SK-N-SH treated with all-trans-retinoic acid at 6 μM for 48 hours (cell line): ENCODE measurements around the gene POLR3G.

Experiments
- ATAC-seq: fragments of 200-7000 bp; cut with Tn5 transposase; 3 replicates; pipeline ENCODE4 v1.9.1; 2020; ENCODE audit warnings: mild to moderate bottlenecking, moderate library complexity
- ARNTL ChIP-seq: fragments of 450-650 bp; formaldehyde crosslinking; IDR thresholded peaks from 2 replicates; pipeline ENCODE4 v1.5.0; 2020; ENCODE audit warnings: low read depth, mild to moderate bottlenecking, moderate library complexity, borderline replicate concordance
- BACH2 ChIP-seq: fragments of 250-450 bp; sonication (Bioruptor Pico); IDR thresholded peaks from 2 replicates; pipeline ENCODE4 v1.9.0; 2021; ENCODE audit warnings: mild to moderate bottlenecking, borderline replicate concordance
- CSDC2 ChIP-seq: fragments of 250-450 bp; sonication (Bioruptor Pico); IDR thresholded peaks from 2 replicates; pipeline ENCODE4 v1.5.0; 2020; ENCODE audit warnings: mild to moderate bottlenecking, moderate library complexity
- ESRRG ChIP-seq: fragments of 250-450 bp; sonication (Bioruptor Pico); IDR thresholded peaks from 2 replicates; pipeline ENCODE4 v1.6.1; 2021; ENCODE audit warnings: mild to moderate bottlenecking
- GLIS3 ChIP-seq: fragments of 250-450 bp; sonication (Bioruptor Pico); IDR thresholded peaks from 2 replicates; pipeline ENCODE4 v1.5.0; 2020; ENCODE audit warnings: mild to moderate bottlenecking, moderate library complexity
- ISL1 ChIP-seq: fragments of 250-450 bp; sonication (Bioruptor Pico); IDR thresholded peaks from 2 replicates; pipeline ENCODE4 v2.1.2; 2022; ENCODE audit warnings: mild to moderate bottlenecking, moderate library complexity
- OSR1 ChIP-seq: fragments of 250-450 bp; sonication (Bioruptor Pico); IDR thresholded peaks from 2 replicates; pipeline ENCODE4 v1.8.0; 2022; ENCODE audit warnings: moderate library complexity, mild to moderate bottlenecking, inconsistent platforms
- PATZ1 ChIP-seq: fragments of 250-450 bp; sonication (Bioruptor Pico); IDR thresholded peaks from 2 replicates; pipeline ENCODE4 v1.8.0; 2020; ENCODE audit warnings: mild to moderate bottlenecking, moderate library complexity, borderline replicate concordance
- PPARA ChIP-seq: fragments of 250-450 bp; sonication (Bioruptor Pico); IDR thresholded peaks from 2 replicates; pipeline ENCODE4 v1.5.0; 2020; ENCODE audit warnings: mild to moderate bottlenecking, borderline replicate concordance
- RARB ChIP-seq: fragments of 250-450 bp; sonication (Bioruptor Pico); IDR thresholded peaks from 2 replicates; pipeline ENCODE4 v1.8.0; 2021; ENCODE audit warnings: mild to moderate bottlenecking, moderate library complexity
- ZC3H10 ChIP-seq: fragments of 250-450 bp; sonication (Bioruptor Pico); IDR thresholded peaks from 2 replicates; pipeline ENCODE4 v1.5.1; 2021; ENCODE audit warnings: mild to moderate bottlenecking, moderate library complexity
- ZFP3 ChIP-seq: fragments of 250-450 bp; sonication (Bioruptor Pico); IDR thresholded peaks from 2 replicates; pipeline ENCODE4 v1.5.0; 2020; ENCODE audit warnings: mild to moderate bottlenecking, moderate library complexity
- ZFP30 ChIP-seq: fragments of 450-650 bp; formaldehyde crosslinking; IDR thresholded peaks from 2 replicates; pipeline ENCODE4 v1.5.0; 2022; ENCODE audit warnings: mild to moderate bottlenecking, moderate library complexity
- ZNF565 ChIP-seq: fragments of 450-650 bp; formaldehyde crosslinking; conservative IDR thresholded peaks from 2 replicates; pipeline ENCODE4 v1.5.0; 2020; ENCODE audit warnings: low read depth, mild to moderate bottlenecking, moderate library complexity
- ZNF70 ChIP-seq: fragments of 450-650 bp; formaldehyde crosslinking; IDR thresholded peaks from 2 replicates; pipeline ENCODE4 v1.5.0; 2020; ENCODE audit warnings: mild to moderate bottlenecking, moderate library complexity
- ZNF8 ChIP-seq: fragments of 450-650 bp; formaldehyde crosslinking; IDR thresholded peaks from 2 replicates; pipeline ENCODE4 v1.5.0; 2020; ENCODE audit warnings: mild to moderate bottlenecking, moderate library complexity
- TF ChIP-seq, protein P1 (sequence below): fragments of 250-450 bp; sonication (Bioruptor Pico); IDR thresholded peaks from 2 replicates; pipeline ENCODE4 v1.5.1; 2020; ENCODE audit warnings: low read depth, mild to moderate bottlenecking, moderate library complexity
- TF ChIP-seq, protein P2 (sequence below): fragments of 250-450 bp; sonication (Bioruptor Pico); IDR thresholded peaks from 2 replicates; pipeline ENCODE4 v1.8.0; 2021; ENCODE audit warnings: low read depth, mild to moderate bottlenecking, moderate library complexity, borderline replicate concordance
- TF ChIP-seq, protein P3 (sequence below): fragments of 250-450 bp; sonication (Bioruptor Pico); IDR thresholded peaks from 2 replicates; pipeline ENCODE4 v1.5.0; 2020; ENCODE audit warnings: mild to moderate bottlenecking, moderate library complexity
- TF ChIP-seq, protein P4 (sequence below): fragments of 250-450 bp; sonication (Bioruptor Pico); IDR thresholded peaks from 2 replicates; pipeline ENCODE4 v1.5.1; 2021; ENCODE audit warnings: mild to moderate bottlenecking, moderate library complexity

Gene POLR3G

DNA sequence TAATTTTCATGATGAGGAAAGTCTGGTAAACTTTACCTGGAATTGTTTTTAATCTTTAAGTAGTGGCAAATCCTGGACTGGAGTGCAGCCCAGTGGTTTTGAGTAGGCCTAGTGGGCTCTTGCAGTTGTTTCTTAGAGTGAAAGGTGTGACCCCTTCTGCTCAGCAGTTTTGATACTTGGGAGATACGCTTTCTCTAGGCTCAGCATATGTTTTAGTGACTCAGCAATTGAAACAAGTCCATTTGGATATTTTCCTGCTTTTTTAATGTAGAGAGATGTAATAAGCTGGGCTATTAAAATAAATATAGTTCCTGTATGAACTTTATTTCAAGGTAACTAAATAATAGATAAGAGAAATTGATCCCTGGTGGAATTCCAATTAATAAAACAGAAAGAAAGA is 6.0 kb downstream of the POLR3G start:
- no peak for TF ChIP-seq OSR1 (CRISPR knock-in tag)
- no peak for TF ChIP-seq ZNF70 (CRISPR knock-in tag)
- TF ChIP-seq ZFP30 (CRISPR knock-in tag) = no peak
- TF ChIP-seq, all 23 proteins: peak for 0
- ATAC-seq = no peak

- TF ChIP-seq, protein P1, sequence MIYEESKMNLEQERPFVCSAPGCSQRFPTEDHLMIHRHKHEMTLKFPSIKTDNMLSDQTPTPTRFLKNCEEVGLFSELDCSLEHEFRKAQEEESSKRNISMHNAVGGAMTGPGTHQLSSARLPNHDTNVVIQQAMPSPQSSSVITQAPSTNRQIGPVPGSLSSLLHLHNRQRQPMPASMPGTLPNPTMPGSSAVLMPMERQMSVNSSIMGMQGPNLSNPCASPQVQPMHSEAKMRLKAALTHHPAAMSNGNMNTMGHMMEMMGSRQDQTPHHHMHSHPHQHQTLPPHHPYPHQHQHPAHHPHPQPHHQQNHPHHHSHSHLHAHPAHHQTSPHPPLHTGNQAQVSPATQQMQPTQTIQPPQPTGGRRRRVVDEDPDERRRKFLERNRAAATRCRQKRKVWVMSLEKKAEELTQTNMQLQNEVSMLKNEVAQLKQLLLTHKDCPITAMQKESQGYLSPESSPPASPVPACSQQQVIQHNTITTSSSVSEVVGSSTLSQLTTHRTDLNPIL (CRISPR knock-in tag) = no peak
- no peak for TF ChIP-seq CSDC2
- TF ChIP-seq ZFP3 (CRISPR knock-in tag) = no peak
- TF ChIP-seq ZNF565 (CRISPR knock-in tag) = no peak
- TF ChIP-seq, all 23 proteins: peak for 0
- no peak; the same call in 2 of the 3 replicates for ATAC-seq
These were observed 8.5 kb downstream of the POLR3G start for GRCh38 chr5:90483206-90483605.

DNA sequence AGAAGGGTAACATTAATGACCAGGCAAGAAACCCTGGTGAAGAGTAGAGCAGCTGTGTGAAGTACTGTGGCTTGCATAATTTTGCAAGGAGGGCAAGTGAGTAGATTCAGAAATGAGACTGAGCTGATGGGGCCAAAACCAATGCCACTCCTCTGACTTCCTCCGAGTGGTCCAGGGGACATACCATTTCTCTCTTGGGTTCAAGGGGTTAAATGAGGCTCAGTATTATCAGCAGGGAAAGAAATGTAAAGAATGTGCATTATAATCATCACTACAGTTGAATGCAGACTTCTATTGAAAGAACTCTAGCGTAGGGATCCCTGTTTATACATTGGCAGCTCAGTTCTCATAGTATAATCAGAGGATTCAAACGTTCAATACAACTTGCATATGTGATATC is 9.9 kb downstream of the POLR3G start:
- ATAC-seq = no peak

DNA sequence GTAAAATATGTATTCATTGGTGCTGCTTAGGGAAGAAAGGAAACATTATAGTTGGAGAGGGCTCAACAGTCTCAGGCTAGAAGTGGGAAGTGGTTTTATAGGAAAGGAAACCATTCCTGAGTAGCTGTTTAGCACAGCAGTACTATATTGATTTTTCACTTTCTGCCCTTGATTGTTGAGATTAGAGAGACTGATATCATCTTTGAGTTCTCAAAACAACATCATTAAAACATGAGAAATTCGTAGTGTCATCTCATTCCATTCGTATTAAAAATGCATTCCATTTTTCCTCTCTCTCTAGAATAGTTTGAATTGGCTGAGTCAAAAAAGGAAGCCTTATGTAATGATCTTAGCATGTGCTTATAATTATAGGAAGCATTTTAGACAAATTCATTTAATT is 14.1 kb downstream of the POLR3G start:
- peak; percentile 76 for ATAC-seq
- TF ChIP-seq PATZ1 (CRISPR knock-in tag) (no peak), ISL1 (CRISPR knock-in tag) (peak; percentile 36; the same call in 1 of the 2 replicates)

More for the DNA sequence above, 9.9 kb downstream of the POLR3G start:
- TF ChIP-seq ZC3H10 (CRISPR knock-in tag) (no peak), ZNF70 (CRISPR knock-in tag) (no peak), ZNF8 (CRISPR knock-in tag) (no peak), ZFP30 (CRISPR knock-in tag) (no peak), GLIS3 (CRISPR knock-in tag) (no peak)
- TF ChIP-seq, protein P2, sequence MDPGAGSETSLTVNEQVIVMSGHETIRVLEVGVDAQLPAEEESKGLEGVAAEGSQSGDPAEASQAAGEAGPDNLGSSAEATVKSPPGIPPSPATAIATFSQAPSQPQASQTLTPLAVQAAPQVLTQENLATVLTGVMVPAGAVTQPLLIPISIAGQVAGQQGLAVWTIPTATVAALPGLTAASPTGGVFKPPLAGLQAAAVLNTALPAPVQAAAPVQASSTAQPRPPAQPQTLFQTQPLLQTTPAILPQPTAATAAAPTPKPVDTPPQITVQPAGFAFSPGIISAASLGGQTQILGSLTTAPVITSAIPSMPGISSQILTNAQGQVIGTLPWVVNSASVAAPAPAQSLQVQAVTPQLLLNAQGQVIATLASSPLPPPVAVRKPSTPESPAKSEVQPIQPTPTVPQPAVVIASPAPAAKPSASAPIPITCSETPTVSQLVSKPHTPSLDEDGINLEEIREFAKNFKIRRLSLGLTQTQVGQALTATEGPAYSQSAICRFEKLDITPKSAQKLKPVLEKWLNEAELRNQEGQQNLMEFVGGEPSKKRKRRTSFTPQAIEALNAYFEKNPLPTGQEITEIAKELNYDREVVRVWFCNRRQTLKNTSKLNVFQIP (CRISPR knock-in tag) = no peak
- TF ChIP-seq, protein P1 (CRISPR knock-in tag) = no peak

DNA sequence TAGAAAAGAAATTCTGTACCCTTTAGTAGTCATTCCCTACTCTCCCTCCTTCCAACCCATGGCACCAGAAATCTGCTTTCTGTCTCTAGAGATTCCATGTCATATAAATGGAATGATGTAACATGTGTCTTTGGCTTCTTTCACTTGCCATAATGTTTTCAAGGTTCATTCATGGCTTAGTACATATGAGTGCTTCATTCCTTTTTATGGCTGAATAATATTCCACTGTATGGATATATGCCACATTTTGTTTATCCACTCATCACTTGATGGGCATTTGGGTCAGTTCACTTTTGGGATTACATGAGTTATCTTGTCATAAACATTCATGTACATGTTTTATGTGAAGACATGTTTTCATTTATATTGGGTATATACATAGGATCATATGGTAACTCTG is 19.4 kb downstream of the POLR3G start:
- no peak for ATAC-seq
- TF ChIP-seq RARB = no peak
- no peak for TF ChIP-seq PATZ1 (CRISPR knock-in tag)
- TF ChIP-seq ZFP3 (CRISPR knock-in tag) = no peak
- TF ChIP-seq, protein P3, sequence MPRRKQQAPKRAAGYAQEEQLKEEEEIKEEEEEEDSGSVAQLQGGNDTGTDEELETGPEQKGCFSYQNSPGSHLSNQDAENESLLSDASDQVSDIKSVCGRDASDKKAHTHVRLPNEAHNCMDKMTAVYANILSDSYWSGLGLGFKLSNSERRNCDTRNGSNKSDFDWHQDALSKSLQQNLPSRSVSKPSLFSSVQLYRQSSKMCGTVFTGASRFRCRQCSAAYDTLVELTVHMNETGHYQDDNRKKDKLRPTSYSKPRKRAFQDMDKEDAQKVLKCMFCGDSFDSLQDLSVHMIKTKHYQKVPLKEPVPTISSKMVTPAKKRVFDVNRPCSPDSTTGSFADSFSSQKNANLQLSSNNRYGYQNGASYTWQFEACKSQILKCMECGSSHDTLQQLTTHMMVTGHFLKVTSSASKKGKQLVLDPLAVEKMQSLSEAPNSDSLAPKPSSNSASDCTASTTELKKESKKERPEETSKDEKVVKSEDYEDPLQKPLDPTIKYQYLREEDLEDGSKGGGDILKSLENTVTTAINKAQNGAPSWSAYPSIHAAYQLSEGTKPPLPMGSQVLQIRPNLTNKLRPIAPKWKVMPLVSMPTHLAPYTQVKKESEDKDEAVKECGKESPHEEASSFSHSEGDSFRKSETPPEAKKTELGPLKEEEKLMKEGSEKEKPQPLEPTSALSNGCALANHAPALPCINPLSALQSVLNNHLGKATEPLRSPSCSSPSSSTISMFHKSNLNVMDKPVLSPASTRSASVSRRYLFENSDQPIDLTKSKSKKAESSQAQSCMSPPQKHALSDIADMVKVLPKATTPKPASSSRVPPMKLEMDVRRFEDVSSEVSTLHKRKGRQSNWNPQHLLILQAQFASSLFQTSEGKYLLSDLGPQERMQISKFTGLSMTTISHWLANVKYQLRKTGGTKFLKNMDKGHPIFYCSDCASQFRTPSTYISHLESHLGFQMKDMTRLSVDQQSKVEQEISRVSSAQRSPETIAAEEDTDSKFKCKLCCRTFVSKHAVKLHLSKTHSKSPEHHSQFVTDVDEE (CRISPR knock-in tag) = no peak
- no peak for TF ChIP-seq BACH2
- no peak for TF ChIP-seq ESRRG
- no peak for TF ChIP-seq ISL1 (CRISPR knock-in tag)
- TF ChIP-seq, protein P4, sequence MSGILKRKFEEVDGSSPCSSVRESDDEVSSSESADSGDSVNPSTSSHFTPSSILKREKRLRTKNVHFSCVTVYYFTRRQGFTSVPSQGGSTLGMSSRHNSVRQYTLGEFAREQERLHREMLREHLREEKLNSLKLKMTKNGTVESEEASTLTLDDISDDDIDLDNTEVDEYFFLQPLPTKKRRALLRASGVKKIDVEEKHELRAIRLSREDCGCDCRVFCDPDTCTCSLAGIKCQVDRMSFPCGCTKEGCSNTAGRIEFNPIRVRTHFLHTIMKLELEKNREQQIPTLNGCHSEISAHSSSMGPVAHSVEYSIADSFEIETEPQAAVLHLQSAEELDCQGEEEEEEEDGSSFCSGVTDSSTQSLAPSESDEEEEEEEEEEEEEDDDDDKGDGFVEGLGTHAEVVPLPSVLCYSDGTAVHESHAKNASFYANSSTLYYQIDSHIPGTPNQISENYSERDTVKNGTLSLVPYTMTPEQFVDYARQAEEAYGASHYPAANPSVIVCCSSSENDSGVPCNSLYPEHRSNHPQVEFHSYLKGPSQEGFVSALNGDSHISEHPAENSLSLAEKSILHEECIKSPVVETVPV = no peak
- no peak for TF ChIP-seq ZNF8 (CRISPR knock-in tag)
- TF ChIP-seq CSDC2 = no peak
- TF ChIP-seq GLIS3 (CRISPR knock-in tag) = no peak
- TF ChIP-seq, protein P1 (CRISPR knock-in tag) = no peak
- no peak for TF ChIP-seq ARNTL (CRISPR knock-in tag)
- TF ChIP-seq ZNF565 (CRISPR knock-in tag) = no peak
- TF ChIP-seq OSR1 (CRISPR knock-in tag) = no peak
- no peak for TF ChIP-seq ZNF70 (CRISPR knock-in tag)
- no peak for TF ChIP-seq PPARA (CRISPR knock-in tag)
